SK-N-SH treated with all-trans-retinoic acid at 6 μM for 48 hours (cell line): ENCODE measurements around the gene SAMD7.

ENCODE experiments used
- ATAC-seq: fragments of 200-7000 bp; cut with Tn5 transposase; 3 replicates; pipeline ENCODE4 v1.9.1; 2020; ENCODE audit warnings: mild to moderate bottlenecking, moderate library complexity
- ARNTL ChIP-seq: fragments of 450-650 bp; formaldehyde crosslinking; IDR thresholded peaks from 2 replicates; pipeline ENCODE4 v1.5.0; 2020; ENCODE audit warnings: low read depth, mild to moderate bottlenecking, moderate library complexity, borderline replicate concordance
- BACH2 ChIP-seq: fragments of 250-450 bp; sonication (Bioruptor Pico); IDR thresholded peaks from 2 replicates; pipeline ENCODE4 v1.9.0; 2021; ENCODE audit warnings: mild to moderate bottlenecking, borderline replicate concordance
- CREB5 ChIP-seq: fragments of 250-450 bp; sonication (Bioruptor Pico); IDR thresholded peaks from 2 replicates; pipeline ENCODE4 v1.5.1; 2020; ENCODE audit warnings: low read depth, mild to moderate bottlenecking, moderate library complexity
- CSDC2 ChIP-seq: fragments of 250-450 bp; sonication (Bioruptor Pico); IDR thresholded peaks from 2 replicates; pipeline ENCODE4 v1.5.0; 2020; ENCODE audit warnings: mild to moderate bottlenecking, moderate library complexity
- ESRRG ChIP-seq: fragments of 250-450 bp; sonication (Bioruptor Pico); IDR thresholded peaks from 2 replicates; pipeline ENCODE4 v1.6.1; 2021; ENCODE audit warnings: mild to moderate bottlenecking
- ISL1 ChIP-seq: fragments of 250-450 bp; sonication (Bioruptor Pico); IDR thresholded peaks from 2 replicates; pipeline ENCODE4 v2.1.2; 2022; ENCODE audit warnings: mild to moderate bottlenecking, moderate library complexity
- OSR1 ChIP-seq: fragments of 250-450 bp; sonication (Bioruptor Pico); IDR thresholded peaks from 2 replicates; pipeline ENCODE4 v1.8.0; 2022; ENCODE audit warnings: moderate library complexity, mild to moderate bottlenecking, inconsistent platforms
- PATZ1 ChIP-seq: fragments of 250-450 bp; sonication (Bioruptor Pico); IDR thresholded peaks from 2 replicates; pipeline ENCODE4 v1.8.0; 2020; ENCODE audit warnings: mild to moderate bottlenecking, moderate library complexity, borderline replicate concordance
- POU6F1 ChIP-seq: fragments of 250-450 bp; sonication (Bioruptor Pico); IDR thresholded peaks from 2 replicates; pipeline ENCODE4 v1.8.0; 2021; ENCODE audit warnings: low read depth, mild to moderate bottlenecking, moderate library complexity, borderline replicate concordance
- PPARA ChIP-seq: fragments of 250-450 bp; sonication (Bioruptor Pico); IDR thresholded peaks from 2 replicates; pipeline ENCODE4 v1.5.0; 2020; ENCODE audit warnings: mild to moderate bottlenecking, borderline replicate concordance
- RARB ChIP-seq: fragments of 250-450 bp; sonication (Bioruptor Pico); IDR thresholded peaks from 2 replicates; pipeline ENCODE4 v1.8.0; 2021; ENCODE audit warnings: mild to moderate bottlenecking, moderate library complexity
- SNAI2 ChIP-seq: fragments of 250-450 bp; sonication (Bioruptor Pico); IDR thresholded peaks from 2 replicates; pipeline ENCODE4 v1.5.0; 2020; ENCODE audit warnings: mild to moderate bottlenecking, moderate library complexity
- TCF4 ChIP-seq: fragments of 250-450 bp; sonication (Bioruptor Pico); IDR thresholded peaks from 2 replicates; pipeline ENCODE4 v1.8.0; 2021; ENCODE audit warnings: mild to moderate bottlenecking, moderate library complexity, borderline replicate concordance
- ZC3H10 ChIP-seq: fragments of 250-450 bp; sonication (Bioruptor Pico); IDR thresholded peaks from 2 replicates; pipeline ENCODE4 v1.5.1; 2021; ENCODE audit warnings: mild to moderate bottlenecking, moderate library complexity
- ZFP3 ChIP-seq: fragments of 250-450 bp; sonication (Bioruptor Pico); IDR thresholded peaks from 2 replicates; pipeline ENCODE4 v1.5.0; 2020; ENCODE audit warnings: mild to moderate bottlenecking, moderate library complexity
- ZFP30 ChIP-seq: fragments of 450-650 bp; formaldehyde crosslinking; IDR thresholded peaks from 2 replicates; pipeline ENCODE4 v1.5.0; 2022; ENCODE audit warnings: mild to moderate bottlenecking, moderate library complexity
- ZNF565 ChIP-seq: fragments of 450-650 bp; formaldehyde crosslinking; conservative IDR thresholded peaks from 2 replicates; pipeline ENCODE4 v1.5.0; 2020; ENCODE audit warnings: low read depth, mild to moderate bottlenecking, moderate library complexity
- ZNF70 ChIP-seq: fragments of 450-650 bp; formaldehyde crosslinking; IDR thresholded peaks from 2 replicates; pipeline ENCODE4 v1.5.0; 2020; ENCODE audit warnings: mild to moderate bottlenecking, moderate library complexity
- ZNF8 ChIP-seq: fragments of 450-650 bp; formaldehyde crosslinking; IDR thresholded peaks from 2 replicates; pipeline ENCODE4 v1.5.0; 2020; ENCODE audit warnings: mild to moderate bottlenecking, moderate library complexity
- TF ChIP-seq, protein P1 (sequence below): fragments of 250-450 bp; sonication (Bioruptor Pico); IDR thresholded peaks from 2 replicates; pipeline ENCODE4 v1.5.1; 2021; ENCODE audit warnings: mild to moderate bottlenecking, moderate library complexity
- TF ChIP-seq, protein P2 (sequence below): fragments of 250-450 bp; sonication (Bioruptor Pico); IDR thresholded peaks from 2 replicates; pipeline ENCODE4 v1.5.0; 2020; ENCODE audit warnings: mild to moderate bottlenecking, moderate library complexity

SAMD7 gene

DNA sequence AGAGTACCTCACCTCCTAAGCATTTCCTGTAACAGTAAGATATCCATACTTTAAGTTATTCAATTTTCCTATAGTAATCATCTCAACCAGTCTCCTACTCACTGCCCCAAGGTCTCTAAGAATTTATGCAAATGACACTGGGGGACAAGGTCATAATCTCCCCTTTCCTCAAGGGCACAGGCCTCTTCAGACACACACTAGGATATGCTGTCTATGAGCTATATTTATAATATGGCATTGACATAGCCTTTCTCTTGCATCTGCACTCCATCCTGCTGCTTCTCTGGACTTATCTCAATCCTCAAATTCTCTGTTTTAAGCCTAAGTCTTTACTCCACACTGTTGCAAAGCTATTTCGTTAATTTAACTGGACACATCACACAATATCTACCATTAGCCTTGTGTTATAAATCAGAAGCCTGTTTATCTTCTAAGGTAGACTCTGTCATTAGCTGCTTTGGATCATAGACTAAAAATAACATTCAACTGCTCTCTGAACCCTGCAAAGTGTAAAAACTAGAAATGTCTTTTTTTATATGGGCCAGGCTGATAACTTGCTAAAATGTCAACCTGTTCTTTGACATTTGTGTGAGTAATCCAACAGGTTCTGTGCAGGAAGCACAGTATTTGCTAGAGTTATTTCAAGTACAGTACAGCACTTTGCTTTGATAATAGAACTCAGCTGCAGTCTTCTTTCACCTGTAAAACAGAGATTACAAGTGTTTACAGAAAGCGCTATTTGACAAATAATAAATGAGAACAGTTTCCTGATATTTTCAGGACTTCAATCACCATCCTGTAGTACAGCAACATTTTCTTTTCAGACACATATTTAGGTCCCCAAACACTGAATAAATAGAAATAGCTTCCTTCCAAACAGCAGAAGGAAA is 37.4 kb downstream of the SAMD7 start:
- TF ChIP-seq ZFP30 (CRISPR knock-in tag): no peak
- no peak for TF ChIP-seq BACH2 (CRISPR knock-in tag)
- TF ChIP-seq POU6F1: no peak
- TF ChIP-seq ZC3H10 (CRISPR knock-in tag): no peak
- no peak for TF ChIP-seq CSDC2 (CRISPR knock-in tag)
- TF ChIP-seq SNAI2 (CRISPR knock-in tag): no peak
- TF ChIP-seq PATZ1: no peak
- TF ChIP-seq PPARA (CRISPR knock-in tag): no peak
- TF ChIP-seq ZNF70: no peak
- TF ChIP-seq ISL1 (CRISPR knock-in tag): no peak
- no peak for TF ChIP-seq CREB5 (CRISPR knock-in tag)
- no peak for TF ChIP-seq RARB (CRISPR knock-in tag)
- no peak for TF ChIP-seq ZNF565 (CRISPR knock-in tag)
- TF ChIP-seq ZNF8 (CRISPR knock-in tag): no peak
- TF ChIP-seq, protein P1, sequence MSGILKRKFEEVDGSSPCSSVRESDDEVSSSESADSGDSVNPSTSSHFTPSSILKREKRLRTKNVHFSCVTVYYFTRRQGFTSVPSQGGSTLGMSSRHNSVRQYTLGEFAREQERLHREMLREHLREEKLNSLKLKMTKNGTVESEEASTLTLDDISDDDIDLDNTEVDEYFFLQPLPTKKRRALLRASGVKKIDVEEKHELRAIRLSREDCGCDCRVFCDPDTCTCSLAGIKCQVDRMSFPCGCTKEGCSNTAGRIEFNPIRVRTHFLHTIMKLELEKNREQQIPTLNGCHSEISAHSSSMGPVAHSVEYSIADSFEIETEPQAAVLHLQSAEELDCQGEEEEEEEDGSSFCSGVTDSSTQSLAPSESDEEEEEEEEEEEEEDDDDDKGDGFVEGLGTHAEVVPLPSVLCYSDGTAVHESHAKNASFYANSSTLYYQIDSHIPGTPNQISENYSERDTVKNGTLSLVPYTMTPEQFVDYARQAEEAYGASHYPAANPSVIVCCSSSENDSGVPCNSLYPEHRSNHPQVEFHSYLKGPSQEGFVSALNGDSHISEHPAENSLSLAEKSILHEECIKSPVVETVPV (CRISPR knock-in tag): no peak
- TF ChIP-seq ESRRG: no peak
- TF ChIP-seq ZFP3: no peak
- no peak for TF ChIP-seq ARNTL
- TF ChIP-seq TCF4 (CRISPR knock-in tag): no peak
- TF ChIP-seq OSR1 (CRISPR knock-in tag): no peak
- ATAC-seq: no peak

- TF ChIP-seq RARB (CRISPR knock-in tag) (no peak), ZNF8 (CRISPR knock-in tag) (no peak), ARNTL (no peak), ZNF565 (CRISPR knock-in tag) (no peak), ZFP3 (no peak), ESRRG (no peak), BACH2 (CRISPR knock-in tag) (no peak)
- TF ChIP-seq, protein P2, sequence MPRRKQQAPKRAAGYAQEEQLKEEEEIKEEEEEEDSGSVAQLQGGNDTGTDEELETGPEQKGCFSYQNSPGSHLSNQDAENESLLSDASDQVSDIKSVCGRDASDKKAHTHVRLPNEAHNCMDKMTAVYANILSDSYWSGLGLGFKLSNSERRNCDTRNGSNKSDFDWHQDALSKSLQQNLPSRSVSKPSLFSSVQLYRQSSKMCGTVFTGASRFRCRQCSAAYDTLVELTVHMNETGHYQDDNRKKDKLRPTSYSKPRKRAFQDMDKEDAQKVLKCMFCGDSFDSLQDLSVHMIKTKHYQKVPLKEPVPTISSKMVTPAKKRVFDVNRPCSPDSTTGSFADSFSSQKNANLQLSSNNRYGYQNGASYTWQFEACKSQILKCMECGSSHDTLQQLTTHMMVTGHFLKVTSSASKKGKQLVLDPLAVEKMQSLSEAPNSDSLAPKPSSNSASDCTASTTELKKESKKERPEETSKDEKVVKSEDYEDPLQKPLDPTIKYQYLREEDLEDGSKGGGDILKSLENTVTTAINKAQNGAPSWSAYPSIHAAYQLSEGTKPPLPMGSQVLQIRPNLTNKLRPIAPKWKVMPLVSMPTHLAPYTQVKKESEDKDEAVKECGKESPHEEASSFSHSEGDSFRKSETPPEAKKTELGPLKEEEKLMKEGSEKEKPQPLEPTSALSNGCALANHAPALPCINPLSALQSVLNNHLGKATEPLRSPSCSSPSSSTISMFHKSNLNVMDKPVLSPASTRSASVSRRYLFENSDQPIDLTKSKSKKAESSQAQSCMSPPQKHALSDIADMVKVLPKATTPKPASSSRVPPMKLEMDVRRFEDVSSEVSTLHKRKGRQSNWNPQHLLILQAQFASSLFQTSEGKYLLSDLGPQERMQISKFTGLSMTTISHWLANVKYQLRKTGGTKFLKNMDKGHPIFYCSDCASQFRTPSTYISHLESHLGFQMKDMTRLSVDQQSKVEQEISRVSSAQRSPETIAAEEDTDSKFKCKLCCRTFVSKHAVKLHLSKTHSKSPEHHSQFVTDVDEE: no peak
- ATAC-seq: no peak
Observed at GRCh38 chr3:169952045-169952444, 40.7 kb downstream of the SAMD7 start.
